Body of pancreas (tissue), 4 donors: ENCODE measurements around the gene GFOD1.
"Not testable (repeated sequence)": the region's sequence is repeated elsewhere in the genome, so short reads cannot be mapped to it uniquely, and the experiment has no call there.

Experiments used
- CTCF ChIP-seq, 7 experiments: fragments of 450-650 bp in 4 of 7; fragments of 200-600 bp in 3 of 7; sonication (generic) in 3 of 7; IDR thresholded peaks; one replicate each; pipeline ENCODE4 v1.5.1; 2016 to 2019; ENCODE audit warnings: antibody characterized with exemption in 7 of 7
- POLR2A ChIP-seq, 3 donors: fragments of 450-650 bp; IDR thresholded peaks; one replicate each; pipeline ENCODE4 v1.6.1; 2016; ENCODE audit warnings: antibody characterized with exemption in 3 of 3, mild to moderate bottlenecking in 2 of 3

- not testable (repeated sequence) for TF ChIP-seq CTCF, POLR2A (IDR thresholded peaks at IDR 0.05)
These were observed 53.1 kb downstream of the GFOD1 start for GRCh38 chr6:13434135-13434775.
